Endothelial cell (in vitro differentiated cells): ENCODE measurements around the gene TTLL5. TPM values are rescaled to one million over a fixed set of nuclear protein-coding genes. Genes with fewer than 3 reads are reported as not detected.
"Not testable (repeated sequence)": the region's sequence is repeated elsewhere in the genome, so short reads cannot be mapped to it uniquely, and the experiment has no call there.

ENCODE experiments used
- DNase-seq: peaks from one replicate; pipeline ENCODE4 v3.0.0; 2021; ENCODE audit warnings: low spot score
- H3K27ac Mint-ChIP-seq: one replicate; pipeline ENCODE4 v1.8.0; 2021; ENCODE audit warnings: mixed read lengths, inconsistent platforms; ENCODE audit not compliant: unreplicated experiment
- H3K27me3 Mint-ChIP-seq: one replicate; pipeline ENCODE4 v1.8.0; 2021; ENCODE audit warnings: mild to moderate bottlenecking, moderate library complexity, mixed read lengths, inconsistent platforms; ENCODE audit not compliant: unreplicated experiment
- H3K36me3 Mint-ChIP-seq: one replicate; pipeline ENCODE4 v1.8.0; 2021; ENCODE audit warnings: mild to moderate bottlenecking, low read depth, mixed read lengths, inconsistent platforms; ENCODE audit not compliant: unreplicated experiment
- H3K4me1 Mint-ChIP-seq: one replicate; pipeline ENCODE4 v1.8.0; 2021; ENCODE audit warnings: mild to moderate bottlenecking, mixed read lengths, inconsistent platforms; ENCODE audit not compliant: unreplicated experiment
- H3K4me3 Mint-ChIP-seq: one replicate; pipeline ENCODE4 v1.8.0; 2021; ENCODE audit warnings: mild to moderate bottlenecking, mixed read lengths, inconsistent platforms; ENCODE audit not compliant: unreplicated experiment
- H3K9me3 Mint-ChIP-seq: one replicate; pipeline ENCODE4 v1.8.0; 2021; ENCODE audit warnings: mixed read lengths, inconsistent platforms; ENCODE audit not compliant: unreplicated experiment
- CTCF ChIP-seq: fragments of 200-600 bp; sonication (generic); IDR thresholded peaks from one replicate; pipeline ENCODE4 v1.5.0; 2021; ENCODE audit warnings: antibody characterized with exemption; ENCODE audit not compliant: unreplicated experiment
- total RNA-seq: library from RNA; stranded (reverse); fragmentation: NEBNext Ultra II Directional; extraction: Animal tissue kit (Norgen Biotek cat#: 25700); gene quantifications from one replicate; pipeline ENCODE4 v1.2.1, GENCODE V29; 2021; ENCODE audit not compliant: unreplicated experiment

Gene TTLL5
- total RNA-seq, 1 donor from 2014 or later = 62.8 TPM

GRCh38 chr14:75917946-75918335 lies 256.9 kb downstream of the TTLL5 start:
- Mint-ChIP-seq H3K36me3 (peaks cover 10% of the 10 kb centered on the region), H3K4me1 (no peaks in the 10 kb centered on the region), H3K4me3 (no peak overlapping the region), H3K27ac (no peak overlapping the region), H3K27me3 (peaks cover 2% of the 10 kb centered on the region), H3K9me3 (no peaks in the 10 kb centered on the region)
- no peak for DNase-seq
- no peak for TF ChIP-seq CTCF

DNA sequence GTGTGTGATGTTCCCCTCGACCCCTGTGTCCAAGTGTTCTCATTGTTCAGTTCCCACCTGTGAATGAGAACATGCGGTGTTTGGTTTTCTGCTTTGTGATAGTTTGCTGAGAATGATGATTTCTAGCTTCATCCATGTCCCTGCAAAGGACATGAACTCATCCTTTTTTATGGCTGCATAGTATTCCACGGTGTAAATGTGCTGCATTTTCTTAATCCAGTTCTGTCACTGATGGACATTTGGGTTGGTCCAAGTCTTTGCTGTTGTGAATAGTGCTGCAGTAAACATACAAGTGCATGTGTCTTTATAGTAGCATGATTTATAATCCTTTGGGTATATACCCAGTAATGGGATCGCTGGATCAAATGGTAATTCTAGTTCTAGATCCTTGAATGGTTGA lies 259.4 kb downstream of the TTLL5 start:
- H3K9me3 Mint-ChIP-seq, H3K27ac Mint-ChIP-seq, H3K27me3 Mint-ChIP-seq, H3K4me1 Mint-ChIP-seq, DNase-seq, H3K4me3 Mint-ChIP-seq: not testable (repeated sequence)
- H3K36me3 Mint-ChIP-seq = peaks cover 13% of the 10 kb centered on the region

DNA sequence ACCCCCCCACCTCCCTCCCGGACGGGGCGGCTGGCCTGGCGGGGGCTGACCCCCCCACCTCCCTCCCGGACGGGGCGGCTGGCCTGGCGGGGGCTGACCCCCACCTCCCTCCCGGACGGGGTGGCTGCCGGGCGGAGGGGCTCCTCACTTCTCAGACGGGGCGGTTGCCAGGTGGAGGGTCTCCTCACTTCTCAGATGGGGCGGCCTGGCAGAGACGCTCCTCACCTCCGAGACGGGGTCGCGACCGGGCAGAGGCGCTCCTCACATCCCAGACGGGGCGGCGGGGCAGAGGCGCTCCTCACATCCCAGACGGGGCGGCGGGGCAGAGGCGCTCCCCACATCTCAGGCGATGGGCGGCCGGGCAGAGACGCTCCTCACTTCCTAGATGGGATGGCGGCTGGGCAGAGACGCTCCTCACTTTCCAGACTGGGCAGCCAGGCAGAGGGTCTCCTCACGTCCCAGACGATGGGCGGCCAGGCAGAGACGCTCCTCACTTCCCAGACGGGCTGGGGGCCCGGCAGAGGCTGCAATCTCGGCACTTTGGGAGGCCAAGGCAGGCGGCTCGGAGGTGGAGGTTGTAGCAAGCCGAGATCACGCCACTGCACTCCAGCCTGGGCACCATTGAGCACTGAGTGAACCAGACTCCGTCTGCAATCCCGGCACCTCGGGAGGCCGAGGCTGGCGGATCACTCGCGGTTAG lies 264.2 kb downstream of the TTLL5 start:
- not testable (repeated sequence) for H3K4me3 Mint-ChIP-seq, H3K4me1 Mint-ChIP-seq, H3K27ac Mint-ChIP-seq, DNase-seq, H3K9me3 Mint-ChIP-seq, H3K27me3 Mint-ChIP-seq
- H3K36me3 Mint-ChIP-seq = peaks cover 15% of the 10 kb centered on the region

DNA sequence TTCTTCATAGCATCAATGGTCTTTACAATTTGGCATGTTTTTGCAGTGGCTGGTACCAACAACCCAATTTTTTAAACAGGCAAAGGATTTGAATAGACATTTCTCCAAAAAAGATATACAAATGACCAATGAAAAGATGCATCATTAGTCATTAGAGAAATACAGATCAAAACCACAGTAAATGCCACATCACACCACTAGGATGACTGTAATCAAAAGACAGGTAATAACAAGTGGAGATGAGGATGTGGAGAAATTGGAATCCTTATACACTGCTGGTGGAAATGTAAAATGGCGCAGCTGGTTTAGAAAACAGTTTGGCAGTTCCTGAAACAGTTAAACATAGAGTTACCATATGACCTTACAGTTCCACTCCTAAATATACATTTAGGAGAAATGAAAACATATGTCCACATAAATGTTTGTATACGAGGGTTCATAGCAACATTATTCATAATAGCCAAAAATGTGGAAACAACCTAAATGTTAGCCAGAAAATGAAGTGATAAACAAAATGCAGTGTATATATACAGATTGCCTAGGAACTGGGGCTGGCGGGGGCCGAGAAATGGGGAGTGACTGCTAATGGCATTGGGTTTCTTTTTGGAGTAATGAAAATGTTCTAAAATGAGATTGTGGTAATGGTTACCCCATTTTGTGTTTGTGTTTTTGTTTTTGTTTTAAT lies 265.5 kb downstream of the TTLL5 start:
- Mint-ChIP-seq H3K27me3 (peaks cover 2% of the 10 kb centered on the region), H3K36me3 (peaks cover 7% of the 10 kb centered on the region), H3K27ac (no peak overlapping the region), H3K4me3 (peak overlapping the region; percentile 66), H3K9me3 (no peaks in the 10 kb centered on the region), H3K4me1 (peaks cover 4% of the 10 kb centered on the region)
- DNase-seq = no peak
- TF ChIP-seq CTCF = peak; percentile 37

DNA sequence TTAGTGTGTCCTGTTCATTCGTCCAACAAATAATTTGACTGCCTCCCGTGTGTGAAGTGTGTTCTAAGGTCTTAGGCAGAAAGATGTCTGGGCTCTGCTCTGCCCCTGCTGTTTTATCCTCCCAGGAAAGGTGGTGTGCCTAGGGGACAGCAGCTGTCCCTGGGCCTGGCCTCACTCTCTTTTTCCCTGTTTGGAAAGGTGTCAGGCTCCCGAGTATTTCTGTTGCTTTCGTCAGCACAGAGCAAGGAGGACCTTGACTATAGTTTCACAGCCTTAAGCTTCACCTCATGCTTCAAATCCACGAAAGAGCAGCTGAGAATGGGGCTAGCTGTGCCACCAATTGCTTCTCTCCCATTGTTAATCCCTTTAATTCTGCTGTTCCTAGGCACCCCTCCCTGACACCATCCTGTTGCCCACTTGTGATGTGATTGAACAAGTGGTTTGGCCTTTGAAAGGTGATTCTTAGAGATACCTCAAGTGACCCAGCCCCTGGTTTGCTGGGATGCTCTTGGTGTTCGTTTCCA lies 266.6 kb downstream of the TTLL5 start:
- no peak for DNase-seq
- no peak for TF ChIP-seq CTCF
- Mint-ChIP-seq H3K9me3 (no peaks in the 10 kb centered on the region), H3K4me1 (peaks cover 4% of the 10 kb centered on the region), H3K27ac (no peak overlapping the region), H3K4me3 (no peak overlapping the region), H3K36me3 (peaks cover 7% of the 10 kb centered on the region), H3K27me3 (peaks cover 1% of the 10 kb centered on the region)

- no peak for DNase-seq
- H3K27me3 Mint-ChIP-seq = peaks cover 1% of the 10 kb centered on the region
- peaks cover 7% of the 10 kb centered on the region for H3K36me3 Mint-ChIP-seq
- H3K9me3 Mint-ChIP-seq = no peaks in the 10 kb centered on the region
- no peak overlapping the region for H3K4me3 Mint-ChIP-seq
- TF ChIP-seq CTCF = no peak
- H3K27ac Mint-ChIP-seq = no peak overlapping the region
- peaks cover 4% of the 10 kb centered on the region for H3K4me1 Mint-ChIP-seq
These were observed 267.7 kb downstream of the TTLL5 start for GRCh38 chr14:75928690-75929181.
